HepG2 (cell line): ENCODE data around the gene ADAM19. TPM values are rescaled to one million over a fixed set of nuclear protein-coding genes. Genes with fewer than 3 reads are reported as not detected.

Experiments used
- ATAC-seq: fragments of 200-7000 bp; cut with Tn5 transposase; 3 replicates; pipeline ENCODE4 v1.9.1; 2020; ENCODE audit warnings: mild to moderate bottlenecking, moderate library complexity
- BruUV-seq: library from RNA; stranded (reverse); fragments of 400-500 nt; replicated peaks from 2 replicates; lab custom pipeline; 2021; lab: Mats Ljungman, UMichigan
- CTCF ChIA-PET: fragments of 300-600 bp; formaldehyde crosslinking; extraction: SDS; loops from one replicate; lab custom pipeline; 2021; ENCODE audit warnings: low total read pairs, inconsistent platforms, low intra/inter-chr PET ratio; lab: Yijun Ruan, JAX
- POLR2A ChIA-PET: fragments of 350-600 bp; sonication (Branson Sonifier 250); formaldehyde crosslinking; loops from one replicate; lab custom pipeline; 2020; ENCODE audit warnings: antibody characterized with exemption, inconsistent platforms; lab: Yijun Ruan, JAX
- DNase-seq: peaks from one replicate; pipeline ENCODE4 v3.0.0-alpha.2; 2015; ENCODE audit warnings: low spot score
- FAIRE-seq: peaks from 3 replicates; lab custom pipeline; 2011; peaks lifted over from hg19 to GRCh38; lab: Jason Lieb, UNC
- H2AFZ ChIP-seq: one replicate; pipeline ENCODE4 v1.6.1; 2011; ENCODE audit warnings: low read length, inconsistent platforms
- H3K27ac ChIP-seq: fragments of 300-600 bp; 3 replicates; pipeline ENCODE4 v1.8.0; 2011; ENCODE audit warnings: mixed run types, mild to moderate bottlenecking, mixed read lengths, low read length, inconsistent platforms; ENCODE audit not compliant: insufficient read depth; ENCODE audit errors: extremely low read length
- H3K27me3 ChIP-seq, 2 experiments: fragments of 200-600 bp in 1 of 2; 2 replicates in 1 of 2; 3 replicates in 1 of 2; pipeline versions ENCODE4 v1.6.0 to v1.8.0; 2011; ENCODE audit warnings: low read length in 2 of 2, mild to moderate bottlenecking in 2 of 2, moderate library complexity in 2 of 2, inconsistent platforms in 1 of 2; ENCODE audit not compliant: insufficient read depth in 2 of 2, control insufficient read depth in 1 of 2
- H3K36me3 ChIP-seq, 2 experiments: fragments of 200-600 bp in 1 of 2; replicated peaks in 1 of 2; 2 replicates in 1 of 2; 3 replicates in 1 of 2; pipeline versions ENCODE4 v1.5.1 to v1.8.0; 2011; ENCODE audit warnings: low read length in 2 of 2, inconsistent platforms in 1 of 2; ENCODE audit not compliant: insufficient read depth in 2 of 2, control insufficient read depth in 1 of 2
- H3K4me1 ChIP-seq: 2 replicates; pipeline ENCODE4 v1.5.1; 2012; ENCODE audit warnings: low read length, inconsistent platforms; ENCODE audit not compliant: insufficient read depth
- H3K4me2 ChIP-seq: 2 replicates; pipeline ENCODE4 v1.6.0; 2011; ENCODE audit warnings: low read depth, low read length, inconsistent platforms
- H3K4me3 ChIP-seq, 3 experiments: fragments of 200-600 bp in 1 of 3; sonication (generic), shearing (Covaris generic) in 1 of 3; replicated peaks in 1 of 3; 2 replicates each; pipeline ENCODE4 v1.5.1; 2011 to 2016; ENCODE audit warnings: low read length in 3 of 3, inconsistent platforms in 2 of 3, low read depth in 2 of 3, mild to moderate bottlenecking in 2 of 3, control low read depth in 1 of 3, mixed read lengths in 1 of 3; ENCODE audit not compliant: insufficient read depth in 1 of 3
- H3K79me2 ChIP-seq: one replicate; pipeline ENCODE4 v1.6.1; 2011; ENCODE audit warnings: low read length, inconsistent platforms; ENCODE audit not compliant: insufficient read depth
- H3K9ac ChIP-seq: 2 replicates; pipeline ENCODE4 v1.6.0; 2011; ENCODE audit warnings: mild to moderate bottlenecking, low read depth, low read length, inconsistent platforms; ENCODE audit not compliant: insufficient read depth
- H3K9me3 ChIP-seq: 2 replicates; pipeline ENCODE4 v1.5.1; 2012; ENCODE audit warnings: mild to moderate bottlenecking, low read length
- H4K20me1 ChIP-seq: 2 replicates; pipeline ENCODE4 v1.6.0; 2011; ENCODE audit warnings: inconsistent platforms, mild to moderate bottlenecking, low read length, moderate library complexity; ENCODE audit not compliant: insufficient read depth
- FOXP4 ChIP-seq: sonication (generic); formaldehyde crosslinking; IDR thresholded peaks from 2 replicates; pipeline ENCODE4 v1.4.0; 2020; ENCODE audit warnings: missing genetic modification reagents
- GFI1 ChIP-seq: sonication (generic); formaldehyde crosslinking; IDR thresholded peaks from 2 replicates; pipeline ENCODE4 v1.5.0; 2020; ENCODE audit warnings: missing genetic modification reagents, mild to moderate bottlenecking, borderline replicate concordance
- REST ChIP-seq, 2 experiments: IDR thresholded peaks; 2 replicates each; pipeline ENCODE4 v1.6.1; 2011 to 2012; ENCODE audit warnings: low read length in 2 of 2, borderline replicate concordance in 1 of 2, low read depth in 1 of 2, mild to moderate bottlenecking in 1 of 2, moderate library complexity in 1 of 2
- TFE3 ChIP-seq: IDR thresholded peaks from 2 replicates; pipeline ENCODE4 v1.6.1; 2016
- THAP8 ChIP-seq: sonication (generic); formaldehyde crosslinking; IDR thresholded peaks from 2 replicates; pipeline ENCODE4 v1.5.1; 2020; ENCODE audit warnings: missing genetic modification reagents, mild to moderate bottlenecking, borderline replicate concordance
- ZBTB42 ChIP-seq: sonication (generic); formaldehyde crosslinking; IDR thresholded peaks from 2 replicates; pipeline ENCODE4 v1.5.0; 2020; ENCODE audit warnings: mild to moderate bottlenecking, missing genetic modification reagents
- ZNF331 ChIP-seq: sonication (generic); formaldehyde crosslinking; IDR thresholded peaks from 2 replicates; pipeline ENCODE4 v1.4.0; 2020; ENCODE audit warnings: missing genetic modification reagents
- ZNF496 ChIP-seq: sonication (generic); formaldehyde crosslinking; IDR thresholded peaks from 2 replicates; pipeline ENCODE4 v1.8.1; 2023; ENCODE audit warnings: mild to moderate bottlenecking, moderate library complexity, missing genetic modification reagents; ENCODE audit not compliant: insufficient replicate concordance
- ZNF563 ChIP-seq: sonication (generic); formaldehyde crosslinking; IDR thresholded peaks from 2 replicates; pipeline ENCODE4 v1.8.0; 2022; ENCODE audit warnings: mild to moderate bottlenecking, moderate library complexity, missing genetic modification reagents
- ZNF766 ChIP-seq: sonication (generic); formaldehyde crosslinking; IDR thresholded peaks from 2 replicates; pipeline ENCODE4 v1.5.0; 2020; ENCODE audit warnings: missing genetic modification reagents, borderline replicate concordance
- ZUFSP ChIP-seq: sonication (generic); formaldehyde crosslinking; IDR thresholded peaks from 2 replicates; pipeline ENCODE4 v1.9.0; 2021; ENCODE audit warnings: missing genetic modification reagents, mild to moderate bottlenecking, borderline replicate concordance
- WGBS: methylation state at CpG from one replicate; pipeline ENCODE4 v1.1.6; 2017; ENCODE audit warnings: low lambda C conversion rate; 5-methylcytosine and 5-hydroxymethylcytosine counted together
- in situ Hi-C: cut with HindIII; loops from 2 replicates; pipeline ENCODE4 v1.10.0; 2017; ENCODE audit warnings: low pct_unique_long_range_greater_than_20kb; ENCODE audit not compliant: extremely low pct_ligation_motif_present
- intact Hi-C: fragments of 100-400 bp; cut with micrococcal nuclease; formaldehyde crosslinking; loops from one replicate; pipeline ENCODE4 v1.10.0; 2022; ENCODE audit not compliant: unreplicated experiment
- polyA plus RNA-seq, 8 experiments: library from polyadenylated mRNA; depleted of rRNA in 3 of 8; stranded (reverse) in 7 of 8; unstranded in 1 of 8; fragments of >200 nt; fragmentation: Illumina TruSeq in 4 of 8; extraction: Trizol in 4 of 8; gene quantifications; 2 replicates each; pipeline versions ENCODE4 v1.2.1 to v1.2.3, GENCODE V29; 2011 to 2016; ENCODE audit warnings: low read depth in 4 of 8, missing spikeins in 1 of 8, mixed read lengths in 1 of 8; ENCODE audit not compliant: insufficient read depth in 1 of 8
- total RNA-seq, 5 experiments: library from RNA; depleted of rRNA; stranded (reverse); fragments of >200 nt; fragmentation: Illumina TruSeq; extraction: Trizol; gene quantifications; 2 replicates each; pipeline ENCODE4 v1.2.3, GENCODE V29; 2016; ENCODE audit warnings: low read depth in 1 of 5

ADAM19 gene
- total and polyA plus RNA-seq, 2 of the 13 experiments (the other 11 are each of a cell fraction or from before 2014, with no cell fraction given): 0.38 to 0.74 TPM

- Histone ChIP-seq H3K79me2 (no peaks in the 10 kb centered on the region), H3K4me3 (peak overlapping the region; percentile 5 to 56 (median 20); a peak in 5 of 6 replicates), H3K9me3 (no peaks in the 10 kb centered on the region), H4K20me1 (no peaks in the 10 kb centered on the region), H3K4me2 (peak overlapping the region; percentile 83), H2AFZ (no peak overlapping the region), H3K4me1 (peaks cover 57% of the 10 kb centered on the region), H3K9ac (peak overlapping the region; percentile 29), H3K36me3 (no peaks in the 10 kb centered on the region), H3K27ac (peak overlapping the region; percentile 47), H3K27me3 (no peaks in the 10 kb centered on the region)
- in situ Hi-C loops (loop anchor here (5.0 kb wide), 2 partner anchors 138 to 228 kb away; no protein-coding TSS in a partner anchor), intact Hi-C loops (no loop called here)
- CTCF ChIA-PET: no interaction called here
- FAIRE-seq (no peak), ATAC-seq (peak; percentile 77), DNase-seq (peak; percentile 20)
- BruUV-seq: no TSS peak
- WGBS: 2% methylated on average over 11 of the region's 15 CpGs
- POLR2A ChIA-PET: interaction anchor here (1.1 to 2.4 kb wide), 2 partner anchors 14 to 32 kb away, joined by 3 to 10 read pairs; no protein-coding TSS in a partner anchor
- TF ChIP-seq REST (IDR thresholded peaks at IDR 0.05; ENCODE audit: borderline replicate concordance in 1 of 2, low read depth in 1 of 2, low read length in 2 of 2) (no peak), TFE3 (no peak), ZNF563 (CRISPR knock-in tag) (0 out of 2 replicates have a peak, but pooled peaks have one; percentile 39), GFI1 (CRISPR knock-in tag) (no peak), ZBTB42 (CRISPR knock-in tag) (0 out of 2 replicates have a peak, but pooled peaks have one; percentile 30), ZUFSP (CRISPR knock-in tag) (no peak), ZNF766 (CRISPR knock-in tag) (peak; percentile 45; the same call in 1 of the 2 replicates), FOXP4 (no peak), THAP8 (CRISPR knock-in tag) (no peak), ZNF331 (CRISPR knock-in tag) (no peak), ZNF496 (CRISPR knock-in tag) (no peak)
Observed at GRCh38 chr5:157479612-157480510, 95.7 kb downstream of the ADAM19 start.
